Liver (tissue), 9 donors: Measurements from ENCODE around the gene PCDH8. TPM values are rescaled to one million over a fixed set of nuclear protein-coding genes. Genes with fewer than 3 reads are reported as not detected.

ENCODE experiments used
- DNase-seq: peaks from one replicate; pipeline ENCODE4 v3.0.0-alpha.2; 2017; ENCODE audit warnings: low spot score
- H3K27ac ChIP-seq, 2 donors: one replicate each; pipeline ENCODE4 v1.7.0; 2013; ENCODE audit warnings: inconsistent platforms in 2 of 2, low read length in 2 of 2, control low read depth in 1 of 2, low read depth in 1 of 2, mild to moderate bottlenecking in 1 of 2
- H3K27me3 ChIP-seq, 4 donors: one replicate each; pipeline versions ENCODE4 v1.6.1 to v1.7.0; 2013; ENCODE audit warnings: low read length in 3 of 4, inconsistent platforms in 1 of 4, mild to moderate bottlenecking in 1 of 4, moderate library complexity in 1 of 4; ENCODE audit not compliant: control insufficient read depth in 4 of 4, insufficient read depth in 4 of 4
- H3K36me3 ChIP-seq, 4 donors: one replicate each; pipeline versions ENCODE4 v1.6.1 to v1.7.0; 2013; ENCODE audit warnings: low read length in 3 of 4, mild to moderate bottlenecking in 3 of 4, low read depth in 1 of 4, moderate library complexity in 1 of 4; ENCODE audit not compliant: control insufficient read depth in 4 of 4, insufficient read depth in 3 of 4
- H3K4me1 ChIP-seq, 4 donors: one replicate each; pipeline versions ENCODE4 v1.6.1 to v1.7.0; 2013; ENCODE audit warnings: low read length in 3 of 4, mild to moderate bottlenecking in 3 of 4, moderate library complexity in 1 of 4; ENCODE audit not compliant: control insufficient read depth in 4 of 4, insufficient read depth in 4 of 4
- H3K4me3 ChIP-seq, 3 donors: one replicate each; pipeline versions ENCODE4 v1.6.1 to v1.7.0; 2013; ENCODE audit warnings: low read length in 3 of 3, control low read depth in 1 of 3, low read depth in 1 of 3, mild to moderate bottlenecking in 1 of 3
- H3K9ac ChIP-seq, 2 donors: one replicate each; pipeline ENCODE4 v1.7.0; 2013; ENCODE audit warnings: low read length in 2 of 2, mild to moderate bottlenecking in 2 of 2, moderate library complexity in 2 of 2, control low read depth in 1 of 2, low read depth in 1 of 2
- H3K9me3 ChIP-seq, 4 donors: one replicate each; pipeline versions ENCODE4 v1.6.1 to v1.7.0; 2013; ENCODE audit warnings: low read length in 3 of 4; ENCODE audit not compliant: control insufficient read depth in 4 of 4
- EGR1 ChIP-seq, 2 donors: IDR thresholded peaks; 2 replicates each; pipeline ENCODE4 v1.6.1; 2016 to 2018; ENCODE audit warnings: antibody characterized with exemption in 2 of 2, low read depth in 2 of 2
- FOXA1 ChIP-seq: IDR thresholded peaks from 2 replicates; pipeline ENCODE4 v1.6.1; 2016; ENCODE audit warnings: antibody characterized with exemption
- FOXA2 ChIP-seq: IDR thresholded peaks from 2 replicates; pipeline ENCODE4 v1.6.1; 2016; ENCODE audit warnings: antibody characterized with exemption
- GABPA ChIP-seq, 2 donors: IDR thresholded peaks in 1 of 2; conservative IDR thresholded peaks in 1 of 2; 2 replicates each; pipeline ENCODE4 v1.6.1; 2016; ENCODE audit warnings: antibody characterized with exemption in 2 of 2, mild to moderate bottlenecking in 1 of 2, moderate library complexity in 1 of 2
- HNF4A ChIP-seq, 2 donors: conservative IDR thresholded peaks; 2 replicates each; pipeline ENCODE4 v1.6.1; 2016; ENCODE audit warnings: antibody characterized with exemption in 2 of 2, mild to moderate bottlenecking in 2 of 2
- HNF4G ChIP-seq: IDR thresholded peaks from 2 replicates; pipeline ENCODE4 v1.6.1; 2016; ENCODE audit warnings: antibody characterized with exemption
- JUND ChIP-seq, 2 donors: IDR thresholded peaks; 2 replicates each; pipeline ENCODE4 v1.6.1; 2016; ENCODE audit warnings: antibody characterized with exemption in 2 of 2
- NR2F2 ChIP-seq: IDR thresholded peaks from 2 replicates; pipeline ENCODE4 v1.6.1; 2016; ENCODE audit warnings: antibody characterized with exemption
- RAD21 ChIP-seq, 2 donors: IDR thresholded peaks; 2 replicates each; pipeline ENCODE4 v1.6.1; 2016; ENCODE audit warnings: antibody characterized with exemption in 2 of 2, mild to moderate bottlenecking in 2 of 2
- RXRA ChIP-seq, 2 donors: IDR thresholded peaks; 2 replicates each; pipeline ENCODE4 v1.6.1; 2017 to 2018; ENCODE audit warnings: antibody characterized with exemption in 2 of 2, mild to moderate bottlenecking in 1 of 2
- SP1 ChIP-seq: IDR thresholded peaks from 2 replicates; pipeline ENCODE4 v1.6.1; 2018; ENCODE audit warnings: antibody characterized with exemption, mild to moderate bottlenecking
- TAF1 ChIP-seq: conservative IDR thresholded peaks from 2 replicates; pipeline ENCODE4 v1.6.1; 2016; ENCODE audit warnings: antibody characterized with exemption, mild to moderate bottlenecking
- YY1 ChIP-seq: IDR thresholded peaks from 2 replicates; pipeline ENCODE4 v1.6.1; 2016; ENCODE audit warnings: antibody characterized with exemption, mild to moderate bottlenecking
- WGBS: extraction: QIAGEN DNeasy Blood & Tissue Kit; methylation state at CpG from one replicate; pipeline ENCODE4 v1.1.7; 2013; 5-methylcytosine and 5-hydroxymethylcytosine counted together
- polyA plus RNA-seq, 2 donors: library from polyadenylated mRNA; stranded (reverse) in 1 of 2; unstranded in 1 of 2; fragments of 200-250 nt in 1 of 2; fragments of >200 nt in 1 of 2; fragmentation: Nextera tagmentation in 1 of 2; extraction: Ambion mirVana in 1 of 2; gene quantifications; one replicate each; pipeline versions ENCODE4 v1.2.1 to v1.2.3, GENCODE V29; 2013 to 2015
- total RNA-seq, 2 donors: library from RNA; depleted of rRNA; stranded (reverse); fragments of >200 nt; gene quantifications; one replicate each; pipeline ENCODE4 v1.2.3, GENCODE V29; 2014
- TF ChIP-seq, protein P1 (sequence below): IDR thresholded peaks from 2 replicates; pipeline ENCODE4 v1.6.1; 2016; ENCODE audit warnings: antibody characterized with exemption
- TF ChIP-seq, protein P2 (sequence below): IDR thresholded peaks from 2 replicates; pipeline ENCODE4 v1.6.1; 2016; ENCODE audit warnings: antibody characterized with exemption
- TF ChIP-seq, protein P3 (sequence below): IDR thresholded peaks from 2 replicates; pipeline ENCODE4 v1.6.1; 2016; ENCODE audit warnings: antibody characterized with exemption, mild to moderate bottlenecking
- TF ChIP-seq, protein P4 (sequence below): fragments of 150-350 bp; IDR thresholded peaks from 2 replicates; pipeline ENCODE4 v1.5.1; 2017; ENCODE audit warnings: improper control_type of control experiment, low read depth, low read length; ENCODE audit not compliant: missing input control
- TF ChIP-seq, protein P5 (sequence below): IDR thresholded peaks from 2 replicates; pipeline ENCODE4 v1.6.1; 2016; ENCODE audit warnings: antibody characterized with exemption
- donor health status: healthy.
- donor health status: healthy.
- donor health status: healthy.
- donor health status: healthy.
- donor health status: healthy.

Gene PCDH8
- total and polyA plus RNA-seq, 4 donors, result not detected

DNA sequence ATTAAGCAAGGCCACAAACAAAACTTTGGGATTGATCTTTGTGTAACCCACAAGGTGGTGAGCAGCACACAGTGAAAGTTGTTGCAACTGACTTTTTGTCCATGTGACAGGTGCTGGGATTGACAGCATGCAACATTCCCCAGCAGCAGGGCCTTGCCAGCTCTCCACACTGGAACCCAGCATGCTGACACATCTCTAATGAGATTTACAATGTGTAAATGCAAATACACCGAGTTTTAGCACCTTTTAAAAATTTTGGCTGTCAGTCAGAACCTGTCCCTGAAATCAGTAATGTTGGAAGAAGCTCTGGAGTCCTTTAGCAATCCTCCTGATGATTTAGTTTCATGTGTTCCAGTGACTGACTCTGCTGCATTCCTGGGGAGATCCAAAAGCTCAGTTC lies 16.5 kb upstream of the PCDH8 start:
- no peak for TF ChIP-seq HNF4G
- no peak for TF ChIP-seq RXRA (IDR thresholded peaks at IDR 0.05)
- TF ChIP-seq HNF4A (conservative IDR thresholded peaks at IDR 0.05), result no peak
- TF ChIP-seq SP1, result no peak
- TF ChIP-seq FOXA1, result no peak
- no peak for TF ChIP-seq YY1
- TF ChIP-seq, protein P1, sequence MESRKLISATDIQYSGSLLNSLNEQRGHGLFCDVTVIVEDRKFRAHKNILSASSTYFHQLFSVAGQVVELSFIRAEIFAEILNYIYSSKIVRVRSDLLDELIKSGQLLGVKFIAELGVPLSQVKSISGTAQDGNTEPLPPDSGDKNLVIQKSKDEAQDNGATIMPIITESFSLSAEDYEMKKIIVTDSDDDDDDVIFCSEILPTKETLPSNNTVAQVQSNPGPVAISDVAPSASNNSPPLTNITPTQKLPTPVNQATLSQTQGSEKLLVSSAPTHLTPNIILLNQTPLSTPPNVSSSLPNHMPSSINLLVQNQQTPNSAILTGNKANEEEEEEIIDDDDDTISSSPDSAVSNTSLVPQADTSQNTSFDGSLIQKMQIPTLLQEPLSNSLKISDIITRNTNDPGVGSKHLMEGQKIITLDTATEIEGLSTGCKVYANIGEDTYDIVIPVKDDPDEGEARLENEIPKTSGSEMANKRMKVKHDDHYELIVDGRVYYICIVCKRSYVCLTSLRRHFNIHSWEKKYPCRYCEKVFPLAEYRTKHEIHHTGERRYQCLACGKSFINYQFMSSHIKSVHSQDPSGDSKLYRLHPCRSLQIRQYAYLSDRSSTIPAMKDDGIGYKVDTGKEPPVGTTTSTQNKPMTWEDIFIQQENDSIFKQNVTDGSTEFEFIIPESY, result no peak
- no peak for TF ChIP-seq EGR1 (IDR thresholded peaks at IDR 0.05; ENCODE audit: low read depth in 2 of 2)
- TF ChIP-seq, protein P2, sequence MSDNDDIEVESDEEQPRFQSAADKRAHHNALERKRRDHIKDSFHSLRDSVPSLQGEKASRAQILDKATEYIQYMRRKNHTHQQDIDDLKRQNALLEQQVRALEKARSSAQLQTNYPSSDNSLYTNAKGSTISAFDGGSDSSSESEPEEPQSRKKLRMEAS, result no peak
- no peak for TF ChIP-seq RAD21 (IDR thresholded peaks at IDR 0.05)
- TF ChIP-seq, protein P3, sequence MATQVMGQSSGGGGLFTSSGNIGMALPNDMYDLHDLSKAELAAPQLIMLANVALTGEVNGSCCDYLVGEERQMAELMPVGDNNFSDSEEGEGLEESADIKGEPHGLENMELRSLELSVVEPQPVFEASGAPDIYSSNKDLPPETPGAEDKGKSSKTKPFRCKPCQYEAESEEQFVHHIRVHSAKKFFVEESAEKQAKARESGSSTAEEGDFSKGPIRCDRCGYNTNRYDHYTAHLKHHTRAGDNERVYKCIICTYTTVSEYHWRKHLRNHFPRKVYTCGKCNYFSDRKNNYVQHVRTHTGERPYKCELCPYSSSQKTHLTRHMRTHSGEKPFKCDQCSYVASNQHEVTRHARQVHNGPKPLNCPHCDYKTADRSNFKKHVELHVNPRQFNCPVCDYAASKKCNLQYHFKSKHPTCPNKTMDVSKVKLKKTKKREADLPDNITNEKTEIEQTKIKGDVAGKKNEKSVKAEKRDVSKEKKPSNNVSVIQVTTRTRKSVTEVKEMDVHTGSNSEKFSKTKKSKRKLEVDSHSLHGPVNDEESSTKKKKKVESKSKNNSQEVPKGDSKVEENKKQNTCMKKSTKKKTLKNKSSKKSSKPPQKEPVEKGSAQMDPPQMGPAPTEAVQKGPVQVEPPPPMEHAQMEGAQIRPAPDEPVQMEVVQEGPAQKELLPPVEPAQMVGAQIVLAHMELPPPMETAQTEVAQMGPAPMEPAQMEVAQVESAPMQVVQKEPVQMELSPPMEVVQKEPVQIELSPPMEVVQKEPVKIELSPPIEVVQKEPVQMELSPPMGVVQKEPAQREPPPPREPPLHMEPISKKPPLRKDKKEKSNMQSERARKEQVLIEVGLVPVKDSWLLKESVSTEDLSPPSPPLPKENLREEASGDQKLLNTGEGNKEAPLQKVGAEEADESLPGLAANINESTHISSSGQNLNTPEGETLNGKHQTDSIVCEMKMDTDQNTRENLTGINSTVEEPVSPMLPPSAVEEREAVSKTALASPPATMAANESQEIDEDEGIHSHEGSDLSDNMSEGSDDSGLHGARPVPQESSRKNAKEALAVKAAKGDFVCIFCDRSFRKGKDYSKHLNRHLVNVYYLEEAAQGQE, result no peak
- no peak for TF ChIP-seq FOXA2
- TF ChIP-seq GABPA (IDR thresholded peaks at IDR 0.05 in 1 of 2, conservative IDR thresholded peaks at IDR 0.05 in 1 of 2), result no peak
- TF ChIP-seq, protein P4, sequence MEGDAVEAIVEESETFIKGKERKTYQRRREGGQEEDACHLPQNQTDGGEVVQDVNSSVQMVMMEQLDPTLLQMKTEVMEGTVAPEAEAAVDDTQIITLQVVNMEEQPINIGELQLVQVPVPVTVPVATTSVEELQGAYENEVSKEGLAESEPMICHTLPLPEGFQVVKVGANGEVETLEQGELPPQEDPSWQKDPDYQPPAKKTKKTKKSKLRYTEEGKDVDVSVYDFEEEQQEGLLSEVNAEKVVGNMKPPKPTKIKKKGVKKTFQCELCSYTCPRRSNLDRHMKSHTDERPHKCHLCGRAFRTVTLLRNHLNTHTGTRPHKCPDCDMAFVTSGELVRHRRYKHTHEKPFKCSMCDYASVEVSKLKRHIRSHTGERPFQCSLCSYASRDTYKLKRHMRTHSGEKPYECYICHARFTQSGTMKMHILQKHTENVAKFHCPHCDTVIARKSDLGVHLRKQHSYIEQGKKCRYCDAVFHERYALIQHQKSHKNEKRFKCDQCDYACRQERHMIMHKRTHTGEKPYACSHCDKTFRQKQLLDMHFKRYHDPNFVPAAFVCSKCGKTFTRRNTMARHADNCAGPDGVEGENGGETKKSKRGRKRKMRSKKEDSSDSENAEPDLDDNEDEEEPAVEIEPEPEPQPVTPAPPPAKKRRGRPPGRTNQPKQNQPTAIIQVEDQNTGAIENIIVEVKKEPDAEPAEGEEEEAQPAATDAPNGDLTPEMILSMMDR, result no peak
- no peak for TF ChIP-seq JUND (IDR thresholded peaks at IDR 0.05)
- no peak for TF ChIP-seq NR2F2
- TF ChIP-seq, protein P5, sequence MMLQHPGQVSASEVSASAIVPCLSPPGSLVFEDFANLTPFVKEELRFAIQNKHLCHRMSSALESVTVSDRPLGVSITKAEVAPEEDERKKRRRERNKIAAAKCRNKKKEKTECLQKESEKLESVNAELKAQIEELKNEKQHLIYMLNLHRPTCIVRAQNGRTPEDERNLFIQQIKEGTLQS, result no peak
- TF ChIP-seq TAF1, result no peak
- peaks cover 0 to 5% (median 1%) of the 10 kb centered on the region in 4 donors for H3K27me3 ChIP-seq
- WGBS, result 26% methylated on average over 1 of the region's 1 CpG
- H3K4me1 ChIP-seq, result no peaks in the 10 kb centered on the region
- no peak overlapping the region for H3K27ac ChIP-seq
- H3K4me3 ChIP-seq, result no peak overlapping the region
- no peaks in the 10 kb centered on the region for H3K36me3 ChIP-seq
- no peak overlapping the region for H3K9ac ChIP-seq
- no peak for DNase-seq
- no peaks in the 10 kb centered on the region for H3K9me3 ChIP-seq
